Kidney (tissue), 14 donors: ENCODE measurements around the gene LHX1. TPM values are rescaled to one million over a fixed set of nuclear protein-coding genes. Genes with fewer than 3 reads are reported as not detected.

Experiments
- DNase-seq, 5 donors: peaks; one replicate each; pipeline ENCODE4 v3.0.0-alpha.2; 2013 to 2020
- FAIRE-seq: peaks from 2 replicates; lab custom pipeline; 2012; peaks lifted over from hg19 to GRCh38; lab: Jason Lieb, UNC
- H3K27ac ChIP-seq, 2 donors: one replicate each; pipeline ENCODE4 v1.7.0; 2013; ENCODE audit warnings: low read depth in 2 of 2, low read length in 2 of 2, inconsistent platforms in 1 of 2
- H3K27me3 ChIP-seq: one replicate; pipeline ENCODE4 v1.7.1; 2013; ENCODE audit warnings: low read length, inconsistent platforms; ENCODE audit not compliant: control insufficient read depth, insufficient read depth
- H3K36me3 ChIP-seq, 3 donors: one replicate each; pipeline versions ENCODE4 v1.7.0 to v1.7.1; 2013; ENCODE audit warnings: low read length in 3 of 3, control low read depth in 1 of 3, inconsistent platforms in 1 of 3; ENCODE audit not compliant: insufficient read depth in 3 of 3, control insufficient read depth in 2 of 3
- H3K4me1 ChIP-seq, 3 donors: one replicate each; pipeline versions ENCODE4 v1.7.0 to v1.7.1; 2013; ENCODE audit warnings: low read length in 3 of 3, inconsistent platforms in 1 of 3, low read depth in 1 of 3; ENCODE audit not compliant: control insufficient read depth in 2 of 3, insufficient read depth in 2 of 3
- H3K4me3 ChIP-seq, 3 donors: one replicate each; pipeline versions ENCODE4 v1.7.0 to v1.8.1; 2013; ENCODE audit warnings: low read length in 3 of 3, control low read depth in 1 of 3, inconsistent platforms in 1 of 3
- H3K9ac ChIP-seq, 3 donors: one replicate each; pipeline versions ENCODE4 v1.7.0 to v1.7.1; 2013; ENCODE audit warnings: low read length in 3 of 3, control low read depth in 1 of 3, inconsistent platforms in 1 of 3
- H3K9me3 ChIP-seq, 3 donors: one replicate each; pipeline versions ENCODE4 v1.7.0 to v1.7.1; 2013; ENCODE audit warnings: low read length in 3 of 3, control low read depth in 1 of 3, inconsistent platforms in 1 of 3; ENCODE audit not compliant: control insufficient read depth in 2 of 3, insufficient read depth in 1 of 3
- intact Hi-C: fragments of 100-400 bp; cut with DNase I; formaldehyde crosslinking; loops from one replicate; pipeline ENCODE4 v1.11.1; 2022
- polyA plus RNA-seq: library from polyadenylated mRNA; stranded (reverse); fragments of 350-450 nt; fragmentation: Illumina TruSeq; extraction: RNeasy Lipid Tissue Mini Kit (QIAGEN cat#74804); gene quantifications from one replicate; pipeline ENCODE4 v1.2.3, GENCODE V29; 2014; ENCODE audit warnings: low read depth, low replicate concordance; ENCODE audit not compliant: insufficient read depth
- total RNA-seq: library from RNA; stranded (reverse); fragmentation: NEBNext Ultra II Directional; extraction: Animal tissue kit (Norgen Biotek cat#: 25700); gene quantifications from one replicate; pipeline ENCODE4 v1.2.1, GENCODE V29; 2021
- TF ChIP-seq, protein P1 (sequence below): IDR thresholded peaks from 3 replicates; pipeline ENCODE4 v1.5.1; 2012; ENCODE audit warnings: mild to moderate bottlenecking, moderate library complexity, borderline replicate concordance; ENCODE audit not compliant: insufficient read depth; ENCODE audit errors: extremely low read depth
- donor health status: control.
- donor health status: control.
- donor health status: control.
- donor health status: control.
- donor health status: control.
- donor health status: DM: yes; HTN: yes; CAD: no.
- donor health status: Normal renal cell carcinoma (clear cell type).

The LHX1 gene
- total and polyA plus RNA-seq, 2 donors from 2014 or later = 10.6 to 18.4 TPM

DNA sequence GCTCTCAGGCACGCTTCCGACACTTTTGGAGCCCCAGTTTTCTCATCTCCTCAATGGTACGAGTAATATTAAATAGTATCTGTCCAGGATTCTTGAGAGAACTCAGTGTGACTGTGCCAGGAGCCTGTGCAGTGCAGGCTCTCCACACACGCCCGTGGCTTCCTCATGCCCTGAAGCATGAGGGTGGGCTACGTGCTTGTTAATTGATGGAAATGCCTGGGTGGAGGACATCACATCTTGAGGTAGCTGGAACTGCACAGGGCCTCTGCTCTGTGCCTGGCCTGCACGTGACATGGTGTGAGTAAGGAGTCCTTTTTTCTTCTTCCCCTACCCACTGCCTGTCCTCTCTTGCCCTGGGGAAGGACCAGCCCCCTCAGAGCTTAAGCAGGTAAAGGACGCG lies 43.1 kb upstream of the LHX1 start:
- TF ChIP-seq, protein P1, sequence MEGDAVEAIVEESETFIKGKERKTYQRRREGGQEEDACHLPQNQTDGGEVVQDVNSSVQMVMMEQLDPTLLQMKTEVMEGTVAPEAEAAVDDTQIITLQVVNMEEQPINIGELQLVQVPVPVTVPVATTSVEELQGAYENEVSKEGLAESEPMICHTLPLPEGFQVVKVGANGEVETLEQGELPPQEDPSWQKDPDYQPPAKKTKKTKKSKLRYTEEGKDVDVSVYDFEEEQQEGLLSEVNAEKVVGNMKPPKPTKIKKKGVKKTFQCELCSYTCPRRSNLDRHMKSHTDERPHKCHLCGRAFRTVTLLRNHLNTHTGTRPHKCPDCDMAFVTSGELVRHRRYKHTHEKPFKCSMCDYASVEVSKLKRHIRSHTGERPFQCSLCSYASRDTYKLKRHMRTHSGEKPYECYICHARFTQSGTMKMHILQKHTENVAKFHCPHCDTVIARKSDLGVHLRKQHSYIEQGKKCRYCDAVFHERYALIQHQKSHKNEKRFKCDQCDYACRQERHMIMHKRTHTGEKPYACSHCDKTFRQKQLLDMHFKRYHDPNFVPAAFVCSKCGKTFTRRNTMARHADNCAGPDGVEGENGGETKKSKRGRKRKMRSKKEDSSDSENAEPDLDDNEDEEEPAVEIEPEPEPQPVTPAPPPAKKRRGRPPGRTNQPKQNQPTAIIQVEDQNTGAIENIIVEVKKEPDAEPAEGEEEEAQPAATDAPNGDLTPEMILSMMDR = no peak
- FAIRE-seq = no peak
- no peak overlapping the region for H3K9ac ChIP-seq
- H3K9me3 ChIP-seq = no peaks in the 10 kb centered on the region
- no peak overlapping the region for H3K27ac ChIP-seq
- no peak for DNase-seq
- no peak overlapping the region for H3K4me3 ChIP-seq
- H3K4me1 ChIP-seq = peaks cover 0 to 4% (median 0%) of the 10 kb centered on the region in 3 donors
- intact Hi-C loops = no loop called here
- H3K27me3 ChIP-seq = no peaks in the 10 kb centered on the region
- no peaks in the 10 kb centered on the region for H3K36me3 ChIP-seq

DNA sequence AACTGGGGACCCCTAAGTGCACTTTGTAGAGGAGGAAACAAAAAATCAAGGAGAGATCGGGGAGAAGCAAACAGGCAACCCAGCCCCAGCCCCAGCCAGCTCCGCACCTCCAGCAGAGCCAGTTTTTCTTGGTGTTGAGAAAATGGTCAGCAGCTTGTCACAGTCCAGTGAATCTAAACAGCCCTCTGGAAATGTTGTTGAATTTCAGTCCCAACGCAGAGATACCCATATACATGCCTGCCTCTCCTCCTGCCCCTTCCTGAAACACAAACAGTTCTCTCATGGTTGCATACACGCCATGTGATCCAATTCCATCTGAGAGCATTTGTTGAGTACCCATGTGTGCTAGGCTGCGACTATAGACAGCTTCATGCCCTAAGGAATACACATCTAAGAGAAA lies 42.4 kb upstream of the LHX1 start:
- Histone ChIP-seq H3K27ac (no peak overlapping the region), H3K9ac (no peak overlapping the region), H3K4me1 (peaks cover 0 to 4% (median 0%) of the 10 kb centered on the region in 3 donors), H3K36me3 (no peaks in the 10 kb centered on the region), H3K9me3 (no peaks in the 10 kb centered on the region), H3K27me3 (no peaks in the 10 kb centered on the region), H3K4me3 (no peak overlapping the region)
- peak in 3 of 5 donors; percentile 41 to 64 (median 61) for DNase-seq
- intact Hi-C loops = no loop called here
- FAIRE-seq = no peak
- TF ChIP-seq, protein P1 = no peak

DNA sequence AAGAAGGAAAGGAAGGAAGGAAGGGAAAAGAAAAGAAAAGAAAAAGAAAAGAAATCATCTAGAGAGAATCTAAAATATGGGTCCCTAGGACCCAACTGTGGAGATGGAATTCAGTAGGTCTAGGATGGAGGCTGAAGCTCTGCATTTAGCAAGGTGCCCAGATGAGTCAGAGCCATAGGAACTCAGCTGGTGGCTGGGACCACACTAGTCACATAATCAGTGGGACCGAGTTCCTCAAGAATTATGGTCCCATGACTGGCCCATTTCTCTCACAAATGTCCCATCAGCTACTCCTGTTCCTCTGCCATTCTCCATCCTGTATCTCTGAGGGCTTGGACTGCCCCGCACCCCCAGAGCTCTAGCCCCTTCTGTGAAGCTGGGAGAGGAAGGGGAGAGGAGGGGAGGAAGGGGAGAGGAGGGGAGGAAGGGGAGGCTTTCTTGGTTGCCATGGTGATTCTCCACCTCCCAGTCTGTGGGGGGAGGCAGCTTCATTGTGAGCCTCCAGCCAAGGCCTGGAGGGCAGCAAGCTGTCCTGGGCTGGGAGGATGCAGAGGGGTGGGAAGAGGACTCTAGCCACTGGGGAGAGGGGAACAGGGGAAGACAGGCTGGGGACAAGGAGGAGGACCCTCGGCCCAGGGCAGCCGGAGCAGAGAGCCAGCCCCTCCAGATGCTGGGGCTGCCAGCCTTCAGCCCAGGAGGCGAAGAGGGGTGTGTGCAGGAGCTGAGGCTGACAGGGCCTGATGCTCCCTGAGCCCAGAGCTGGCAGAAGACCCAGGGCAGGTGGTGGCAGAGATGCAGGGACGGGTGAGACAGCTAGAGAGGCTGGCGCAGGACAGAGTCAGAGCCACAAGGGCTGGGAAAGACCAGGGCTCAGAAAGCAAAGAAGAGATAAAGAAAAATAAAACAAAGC lies 37.8 kb upstream of the LHX1 start:
- Histone ChIP-seq H3K27me3 (no peaks in the 10 kb centered on the region), H3K36me3 (no peaks in the 10 kb centered on the region), H3K9me3 (no peaks in the 10 kb centered on the region), H3K9ac (no peak overlapping the region), H3K27ac (no peak overlapping the region), H3K4me3 (no peak overlapping the region), H3K4me1 (peaks cover 0 to 3% (median 2%) of the 10 kb centered on the region in 3 donors)
- intact Hi-C loops = no loop called here
- TF ChIP-seq, protein P1 = no peak
- FAIRE-seq = no peak
- peak in 2 of 5 donors; percentile 29 to 38 for DNase-seq
